Measurements from ENCODE around the gene C1orf159.
"Not testable (repeated sequence)": the region's sequence is repeated elsewhere in the genome, so short reads cannot be mapped to it uniquely, and the experiment has no call there.

C1orf159 gene

GRCh38 chr1:1118011-1118875, 2.4 kb upstream of the C1orf159 start:
- no peak for DNase-seq (ENCODE audit: low read depth)

GRCh38 chr1:1117469-1117831, 1.6 kb upstream of the C1orf159 start:
- no peak for DNase-seq (ENCODE audit: low read depth)

- DNase-seq (ENCODE audit: low read depth) = peak; percentile 20
These were observed 996 bp upstream of the C1orf159 start for GRCh38 chr1:1116701-1117468.

GRCh38 chr1:1115136-1115785, 628 bp downstream of the C1orf159 start:
- no peak for DNase-seq (ENCODE audit: low read depth)

GRCh38 chr1:1114431-1114830, 1.5 kb downstream of the C1orf159 start:
- DNase-seq (ENCODE audit: low read depth) = no peak

- no peak for DNase-seq (ENCODE audit: low read depth)
These were observed 3.5 kb downstream of the C1orf159 start for GRCh38 chr1:1112237-1112985.

GRCh38 chr1:1111516-1112236, 4.2 kb downstream of the C1orf159 start:
- DNase-seq (ENCODE audit: low read depth) = no peak

GRCh38 chr1:1110561-1110971, 5.3 kb downstream of the C1orf159 start:
- DNase-seq (ENCODE audit: low read depth) = no peak

- DNase-seq (ENCODE audit: low read depth) = no peak
These were observed 6.1 kb downstream of the C1orf159 start for GRCh38 chr1:1109743-1110142.

GRCh38 chr1:1106510-1107221, 9.2 kb downstream of the C1orf159 start:
- no peak for DNase-seq (ENCODE audit: low read depth)

- DNase-seq (ENCODE audit: low read depth) = not testable (repeated sequence)
These were observed 11.7 kb downstream of the C1orf159 start for GRCh38 chr1:1104152-1104551.

- no peak for DNase-seq (ENCODE audit: low read depth)
These were observed 14.4 kb downstream of the C1orf159 start for GRCh38 chr1:1101503-1101902.

- no peak for DNase-seq (ENCODE audit: low read depth)
These were observed 15.6 kb downstream of the C1orf159 start for GRCh38 chr1:1100296-1100695.

GRCh38 chr1:1099506-1100183, 16.2 kb downstream of the C1orf159 start:
- no peak for DNase-seq (ENCODE audit: low read depth)

- no peak for DNase-seq (ENCODE audit: low read depth)
These were observed 17.0 kb downstream of the C1orf159 start for GRCh38 chr1:1098681-1099421.

GRCh38 chr1:1096136-1096535, 19.8 kb downstream of the C1orf159 start:
- DNase-seq (ENCODE audit: low read depth) = not testable (repeated sequence)

GRCh38 chr1:1094981-1095380, 20.9 kb downstream of the C1orf159 start:
- DNase-seq (ENCODE audit: low read depth) = no peak

- DNase-seq (ENCODE audit: low read depth) = no peak
These were observed 22.3 kb downstream of the C1orf159 start for GRCh38 chr1:1093610-1093943.

GRCh38 chr1:1092894-1093609, 22.8 kb downstream of the C1orf159 start:
- DNase-seq (ENCODE audit: low read depth) = no peak

All from T-helper 22 cell (primary cell).